Measurements from ENCODE around the gene MPZL2.

DNA sequence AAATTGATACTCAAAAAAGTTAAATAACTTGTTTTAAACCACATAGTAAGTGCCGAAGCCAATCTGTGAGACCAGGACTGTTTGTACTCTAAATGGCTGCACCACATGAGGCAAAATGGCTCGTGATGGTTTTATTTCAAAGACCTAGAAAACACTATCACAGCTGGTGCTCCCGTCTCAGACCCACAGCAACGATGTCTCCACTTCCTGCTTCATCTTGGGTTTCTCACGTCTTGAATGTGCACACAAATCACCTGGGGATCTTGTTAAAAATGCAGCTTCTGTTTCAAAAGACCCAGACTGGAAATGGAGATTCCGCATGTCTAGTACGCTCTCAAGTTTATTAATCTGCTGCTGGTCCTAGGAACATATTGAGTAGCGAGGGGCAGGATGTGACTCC lies 41.6 kb upstream of the MPZL2 start:
- TF ChIP-seq SP1 (IDR thresholded peaks at IDR 0.05) = no peak
- no peak for TF ChIP-seq FOXA1 (IDR thresholded peaks at IDR 0.05)
- TF ChIP-seq TARDBP (IDR thresholded peaks at IDR 0.05) = no peak
- TF ChIP-seq, protein P1, sequence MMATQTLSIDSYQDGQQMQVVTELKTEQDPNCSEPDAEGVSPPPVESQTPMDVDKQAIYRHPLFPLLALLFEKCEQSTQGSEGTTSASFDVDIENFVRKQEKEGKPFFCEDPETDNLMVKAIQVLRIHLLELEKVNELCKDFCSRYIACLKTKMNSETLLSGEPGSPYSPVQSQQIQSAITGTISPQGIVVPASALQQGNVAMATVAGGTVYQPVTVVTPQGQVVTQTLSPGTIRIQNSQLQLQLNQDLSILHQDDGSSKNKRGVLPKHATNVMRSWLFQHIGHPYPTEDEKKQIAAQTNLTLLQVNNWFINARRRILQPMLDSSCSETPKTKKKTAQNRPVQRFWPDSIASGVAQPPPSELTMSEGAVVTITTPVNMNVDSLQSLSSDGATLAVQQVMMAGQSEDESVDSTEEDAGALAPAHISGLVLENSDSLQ (IDR thresholded peaks at IDR 0.05) = no peak
- TF ChIP-seq BHLHE40 (IDR thresholded peaks at IDR 0.05; ENCODE audit: borderline replicate concordance) = no peak
- no peak for TF ChIP-seq CTBP1 (IDR thresholded peaks at IDR 0.05; ENCODE audit: borderline replicate concordance)
- TF ChIP-seq FOXM1 (IDR thresholded peaks at IDR 0.05; ENCODE audit: borderline replicate concordance) = no peak
- TF ChIP-seq NFRKB (IDR thresholded peaks at IDR 0.05) = no peak
- TF ChIP-seq ELF4 (IDR thresholded peaks at IDR 0.05) = no peak
- TF ChIP-seq HDGF (IDR thresholded peaks at IDR 0.05; ENCODE audit: borderline replicate concordance) = no peak
- TF ChIP-seq SUZ12 (IDR thresholded peaks at IDR 0.05) = no peak
- no peak for TF ChIP-seq ZNF384 (IDR thresholded peaks at IDR 0.05)

All from HEK293T (cell line).